HepG2 (cell line): ENCODE measurements around the gene LRP1-AS. TPM values are rescaled to one million over a fixed set of nuclear protein-coding genes. Genes with fewer than 3 reads are reported as not detected.

Source experiments
- ATF1 ChIP-seq: IDR thresholded peaks from 2 replicates; pipeline ENCODE4 v1.6.1; 2016; ENCODE audit warnings: mild to moderate bottlenecking, control low read depth
- ATM ChIP-seq: fragments of 450-650 bp; IDR thresholded peaks from 2 replicates; pipeline ENCODE4 v1.7.1; 2017; ENCODE audit warnings: mild to moderate bottlenecking, borderline replicate concordance
- CCAR2 ChIP-seq: fragments of 200-400 bp; formaldehyde crosslinking; optimal IDR thresholded peaks from 2 replicates; pipeline ENCODE3; 2018; ENCODE audit warnings: low read depth, mild to moderate bottlenecking, low read length, moderate library complexity
- CREB3 ChIP-seq: sonication (generic); formaldehyde crosslinking; IDR thresholded peaks from 2 replicates; pipeline ENCODE4 v1.5.0; 2020; ENCODE audit warnings: missing genetic modification reagents
- FOSL1 ChIP-seq: sonication (generic); formaldehyde crosslinking; IDR thresholded peaks from 2 replicates; pipeline ENCODE4 v1.9.0; 2021; ENCODE audit warnings: missing genetic modification reagents, borderline replicate concordance
- HMG20B ChIP-seq: conservative IDR thresholded peaks from 2 replicates; pipeline ENCODE4 v1.6.1; 2016; ENCODE audit warnings: missing genetic modification reagents, missing compliant biosample characterization
- NFKB2 ChIP-seq: sonication (generic); formaldehyde crosslinking; IDR thresholded peaks from 2 replicates; pipeline ENCODE4 v1.4.0; 2020; ENCODE audit warnings: missing genetic modification reagents, borderline replicate concordance
- NR2F1 ChIP-seq, 2 experiments: fragments of 450-650 bp in 1 of 2; formaldehyde crosslinking in 1 of 2; IDR thresholded peaks; 2 replicates each; pipeline versions ENCODE4 v1.5.0 to v1.6.1; 2016 to 2020; ENCODE audit warnings: mild to moderate bottlenecking in 1 of 2, missing compliant biosample characterization in 1 of 2, missing genetic modification reagents in 1 of 2, moderate library complexity in 1 of 2
- POGZ ChIP-seq: sonication (generic); formaldehyde crosslinking; IDR thresholded peaks from 2 replicates; pipeline ENCODE4 v1.4.0; 2020; ENCODE audit warnings: mild to moderate bottlenecking, missing genetic modification reagents
- RFX1 ChIP-seq: fragments of 450-650 bp; IDR thresholded peaks from 2 replicates; pipeline ENCODE4 v1.6.1; 2017
- SCMH1 ChIP-seq: sonication (generic); formaldehyde crosslinking; IDR thresholded peaks from 2 replicates; pipeline ENCODE4 v1.9.0; 2021; ENCODE audit warnings: missing genetic modification reagents, mild to moderate bottlenecking, borderline replicate concordance
- ZGPAT ChIP-seq: IDR thresholded peaks from 2 replicates; pipeline ENCODE4 v1.6.1; 2016; ENCODE audit warnings: mild to moderate bottlenecking
- ZNF280D ChIP-seq: sonication (generic); formaldehyde crosslinking; IDR thresholded peaks from 2 replicates; pipeline ENCODE4 v1.5.1; 2020; ENCODE audit warnings: mild to moderate bottlenecking, missing genetic modification reagents
- ZNF331 ChIP-seq: sonication (generic); formaldehyde crosslinking; IDR thresholded peaks from 2 replicates; pipeline ENCODE4 v1.4.0; 2020; ENCODE audit warnings: missing genetic modification reagents
- ZNF367 ChIP-seq: sonication (generic); formaldehyde crosslinking; IDR thresholded peaks from 2 replicates; pipeline ENCODE4 v1.4.0; 2020; ENCODE audit warnings: missing genetic modification reagents, borderline replicate concordance
- ZNF639 ChIP-seq: conservative IDR thresholded peaks from 2 replicates; pipeline ENCODE4 v1.6.1; 2018; ENCODE audit warnings: missing genetic modification reagents
- ZNF766 ChIP-seq: sonication (generic); formaldehyde crosslinking; IDR thresholded peaks from 2 replicates; pipeline ENCODE4 v1.5.0; 2020; ENCODE audit warnings: missing genetic modification reagents, borderline replicate concordance
- polyA plus RNA-seq, 8 experiments: library from polyadenylated mRNA; depleted of rRNA in 3 of 8; stranded (reverse) in 7 of 8; unstranded in 1 of 8; fragments of >200 nt; fragmentation: Illumina TruSeq in 4 of 8; extraction: Trizol in 4 of 8; gene quantifications; 2 replicates each; pipeline versions ENCODE4 v1.2.1 to v1.2.3, GENCODE V29; 2011 to 2016; ENCODE audit warnings: low read depth in 4 of 8, missing spikeins in 1 of 8, mixed read lengths in 1 of 8; ENCODE audit not compliant: insufficient read depth in 1 of 8
- total RNA-seq, 5 experiments: library from RNA; depleted of rRNA; stranded (reverse); fragments of >200 nt; fragmentation: Illumina TruSeq; extraction: Trizol; gene quantifications; 2 replicates each; pipeline ENCODE4 v1.2.3, GENCODE V29; 2016; ENCODE audit warnings: low read depth in 1 of 5
- TF ChIP-seq, protein P1 (sequence below): IDR thresholded peaks from 2 replicates; pipeline ENCODE4 v1.6.1; 2012; ENCODE audit warnings: inconsistent platforms
- TF ChIP-seq, protein P2 (sequence below): sonication (generic); formaldehyde crosslinking; IDR thresholded peaks from 2 replicates; pipeline ENCODE4 v1.9.0; 2022; ENCODE audit warnings: missing genetic modification reagents, mild to moderate bottlenecking, borderline replicate concordance

Gene LRP1-AS
- total and polyA plus RNA-seq, 2 of the 13 experiments (the other 11 are each of a cell fraction or from before 2014, with no cell fraction given), result 0.20 TPM; not detected in 1

- TF ChIP-seq ZNF766 (no peak), ZNF331 (CRISPR knock-in tag) (no peak), HMG20B (CRISPR knock-in tag) (no peak), ZNF280D (no peak), POGZ (CRISPR knock-in tag) (no peak), SCMH1 (CRISPR knock-in tag) (no peak), ZNF639 (CRISPR knock-in tag) (no peak; the same call in 1 of the 2 replicates), ATF1 (CRISPR knock-in tag) (no peak), RFX1 (no peak), NR2F1 (CRISPR knock-in tag; IDR thresholded peaks at IDR 0.05) (no peak), CREB3 (CRISPR knock-in tag) (no peak), NFKB2 (CRISPR knock-in tag) (peak; percentile 44; the same call in 1 of the 2 replicates), ATM (no peak), ZNF367 (CRISPR knock-in tag) (no peak), FOSL1 (CRISPR knock-in tag) (no peak), ZGPAT (CRISPR knock-in tag) (peak; percentile 59; the same call in 1 of the 2 replicates), CCAR2 (no peak)
- TF ChIP-seq, protein P1, sequence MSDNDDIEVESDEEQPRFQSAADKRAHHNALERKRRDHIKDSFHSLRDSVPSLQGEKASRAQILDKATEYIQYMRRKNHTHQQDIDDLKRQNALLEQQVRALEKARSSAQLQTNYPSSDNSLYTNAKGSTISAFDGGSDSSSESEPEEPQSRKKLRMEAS, result peak; percentile 26; the same call in 1 of the 2 replicates
- TF ChIP-seq, protein P2, sequence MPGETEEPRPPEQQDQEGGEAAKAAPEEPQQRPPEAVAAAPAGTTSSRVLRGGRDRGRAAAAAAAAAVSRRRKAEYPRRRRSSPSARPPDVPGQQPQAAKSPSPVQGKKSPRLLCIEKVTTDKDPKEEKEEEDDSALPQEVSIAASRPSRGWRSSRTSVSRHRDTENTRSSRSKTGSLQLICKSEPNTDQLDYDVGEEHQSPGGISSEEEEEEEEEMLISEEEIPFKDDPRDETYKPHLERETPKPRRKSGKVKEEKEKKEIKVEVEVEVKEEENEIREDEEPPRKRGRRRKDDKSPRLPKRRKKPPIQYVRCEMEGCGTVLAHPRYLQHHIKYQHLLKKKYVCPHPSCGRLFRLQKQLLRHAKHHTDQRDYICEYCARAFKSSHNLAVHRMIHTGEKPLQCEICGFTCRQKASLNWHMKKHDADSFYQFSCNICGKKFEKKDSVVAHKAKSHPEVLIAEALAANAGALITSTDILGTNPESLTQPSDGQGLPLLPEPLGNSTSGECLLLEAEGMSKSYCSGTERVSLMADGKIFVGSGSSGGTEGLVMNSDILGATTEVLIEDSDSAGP (CRISPR knock-in tag), result peak; percentile 40; the same call in 1 of the 2 replicates
Measured at GRCh38 chr12:57110104-57111030, 37.1 kb downstream of the LRP1-AS start (continued).
